Mesothelial cell of epicardium (in vitro differentiated cells): ENCODE measurements around the gene SYT8. TPM values are rescaled to one million over a fixed set of nuclear protein-coding genes. Genes with fewer than 3 reads are reported as not detected.

Experiments used
- DNase-seq, 2 experiments: peaks; one replicate each; pipeline ENCODE4 v3.0.0; 2021; ENCODE audit warnings: low spot score in 2 of 2; ENCODE audit not compliant: unreplicated experiment in 2 of 2
- H3K27ac Mint-ChIP-seq: 2 replicates; pipeline ENCODE4 v1.8.0; 2021; ENCODE audit warnings: mixed read lengths
- H3K27me3 Mint-ChIP-seq: 2 replicates; pipeline ENCODE4 v1.8.0; 2021; ENCODE audit warnings: low read depth, mixed read lengths
- H3K36me3 Mint-ChIP-seq: 2 replicates; pipeline ENCODE4 v1.8.0; 2021; ENCODE audit warnings: mixed read lengths
- H3K4me1 Mint-ChIP-seq: 2 replicates; pipeline ENCODE4 v1.8.0; 2021; ENCODE audit warnings: mixed read lengths
- H3K4me3 Mint-ChIP-seq: 2 replicates; pipeline ENCODE4 v1.8.0; 2021; ENCODE audit warnings: mild to moderate bottlenecking, moderate library complexity, mixed read lengths
- H3K9me3 Mint-ChIP-seq: 2 replicates; pipeline ENCODE4 v1.8.0; 2021; ENCODE audit warnings: mixed read lengths
- CTCF ChIP-seq: fragments of 200-600 bp; sonication (generic); IDR thresholded peaks from one replicate; pipeline ENCODE4 v1.5.0; 2021; ENCODE audit warnings: antibody characterized with exemption; ENCODE audit not compliant: unreplicated experiment
- total RNA-seq: library from RNA; stranded (reverse); gene quantifications from 3 replicates; pipeline ENCODE4 v1.2.1, GENCODE V29; 2021

The SYT8 gene
- total RNA-seq, 1 donor from 2014 or later, result 2.1 TPM

GRCh38 chr11:1815311-1815710 lies 19.5 kb upstream of the SYT8 start:
- no peak for TF ChIP-seq CTCF
- peaks cover 21% of the 10 kb centered on the region for H3K9me3 Mint-ChIP-seq
- no peak overlapping the region for H3K4me3 Mint-ChIP-seq
- peaks cover 2% of the 10 kb centered on the region for H3K36me3 Mint-ChIP-seq
- H3K27me3 Mint-ChIP-seq, result peaks cover 3% of the 10 kb centered on the region
- peaks cover 4% of the 10 kb centered on the region for H3K4me1 Mint-ChIP-seq
- no peak overlapping the region for H3K27ac Mint-ChIP-seq
- DNase-seq, result no peak

DNA sequence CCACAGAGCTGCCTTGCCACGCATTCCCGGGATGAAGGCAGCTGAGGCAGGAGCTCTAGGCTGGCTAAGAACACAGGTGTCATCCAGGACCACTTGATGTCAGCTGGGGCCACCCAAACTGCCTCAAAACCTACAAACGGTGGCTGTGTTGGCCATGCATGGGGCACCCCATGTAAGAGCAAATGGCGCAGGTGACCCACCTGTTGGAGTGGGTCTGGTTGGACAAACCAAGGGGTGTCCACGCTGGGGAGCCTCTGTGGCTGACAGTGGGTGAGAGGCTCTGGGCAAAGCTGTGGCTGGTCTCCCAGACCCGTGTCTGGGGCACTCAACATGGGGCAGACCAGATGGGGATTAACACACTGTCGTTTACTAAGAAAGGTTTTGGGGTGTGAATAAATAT lies 19.0 kb upstream of the SYT8 start:
- DNase-seq, result no peak
- H3K27ac Mint-ChIP-seq, result no peak overlapping the region
- H3K36me3 Mint-ChIP-seq, result peaks cover 2% of the 10 kb centered on the region
- TF ChIP-seq CTCF, result no peak
- peaks cover 21% of the 10 kb centered on the region for H3K9me3 Mint-ChIP-seq
- peaks cover 8% of the 10 kb centered on the region for H3K4me1 Mint-ChIP-seq
- H3K4me3 Mint-ChIP-seq, result no peak overlapping the region
- H3K27me3 Mint-ChIP-seq, result peaks cover 3% of the 10 kb centered on the region

DNA sequence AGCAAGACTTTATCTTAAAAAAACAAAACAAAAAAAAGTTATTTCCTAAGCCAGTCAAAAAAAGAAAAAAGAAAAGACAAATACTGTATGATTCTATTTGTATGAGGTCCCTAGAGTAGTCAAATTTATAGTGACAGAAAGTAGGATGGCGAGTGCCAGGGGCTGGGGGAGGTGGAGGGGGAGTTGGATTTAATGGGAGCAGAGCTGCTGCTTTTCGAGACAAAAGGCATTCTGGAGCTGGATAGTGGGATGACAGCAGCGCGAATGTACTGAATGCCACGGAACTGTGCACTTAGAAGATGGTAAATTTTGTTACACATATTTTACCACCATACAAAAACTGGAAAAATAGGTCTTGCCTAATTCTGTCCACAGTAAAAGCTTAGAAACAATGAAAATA lies 17.8 kb upstream of the SYT8 start:
- peaks cover 21% of the 10 kb centered on the region for H3K9me3 Mint-ChIP-seq
- peaks cover 3% of the 10 kb centered on the region for H3K27me3 Mint-ChIP-seq
- no peak overlapping the region for H3K4me3 Mint-ChIP-seq
- no peak overlapping the region for H3K27ac Mint-ChIP-seq
- TF ChIP-seq CTCF, result no peak
- no peak for DNase-seq
- H3K4me1 Mint-ChIP-seq, result peaks cover 14% of the 10 kb centered on the region
- H3K36me3 Mint-ChIP-seq, result peaks cover 2% of the 10 kb centered on the region

- no peak overlapping the region for H3K4me3 Mint-ChIP-seq
- no peak for TF ChIP-seq CTCF
- peaks cover 14% of the 10 kb centered on the region for H3K4me1 Mint-ChIP-seq
- H3K9me3 Mint-ChIP-seq, result peaks cover 18% of the 10 kb centered on the region
- peaks cover 3% of the 10 kb centered on the region for H3K27me3 Mint-ChIP-seq
- no peak for DNase-seq
- peaks cover 2% of the 10 kb centered on the region for H3K36me3 Mint-ChIP-seq
- H3K27ac Mint-ChIP-seq, result no peak overlapping the region
Measured at GRCh38 chr11:1817511-1817910, 17.3 kb upstream of the SYT8 start.

DNA sequence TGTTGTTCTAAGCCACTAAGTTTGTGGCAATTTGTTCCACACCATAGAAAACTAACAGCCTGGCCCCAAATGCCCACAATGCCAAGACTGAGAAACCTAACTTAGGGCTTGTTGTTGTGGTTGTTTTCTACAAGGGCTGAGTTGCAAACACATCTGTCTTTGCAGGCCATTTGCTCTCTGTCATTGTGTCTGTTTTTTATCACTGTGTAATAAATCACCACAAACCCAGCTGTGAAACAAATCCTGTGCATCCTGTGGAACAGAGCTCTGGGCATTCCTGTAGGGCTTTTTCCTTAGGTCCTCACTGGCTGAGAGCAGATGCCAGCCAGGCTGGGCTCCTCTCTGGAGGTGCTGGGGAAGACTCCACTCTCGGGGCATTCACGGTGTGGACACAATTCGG lies 15.7 kb upstream of the SYT8 start:
- Mint-ChIP-seq H3K27me3 (no peaks in the 10 kb centered on the region), H3K4me1 (peaks cover 14% of the 10 kb centered on the region), H3K27ac (no peak overlapping the region), H3K9me3 (peaks cover 13% of the 10 kb centered on the region), H3K4me3 (no peak overlapping the region), H3K36me3 (peaks cover 2% of the 10 kb centered on the region)
- no peak for TF ChIP-seq CTCF
- no peak for DNase-seq
